T-helper 2 cell treated with Interferon-gamma antibody and Interleukin-4, amounts not matched to agents 5 μg/mL and 100 μg/mL, for 36 hours (primary cell): ENCODE measurements around the gene MTA2.

ENCODE experiments used
- DNase-seq: peaks from one replicate; pipeline ENCODE4 v3.0.0; 2021; ENCODE audit warnings: low spot score
- H3K27ac Mint-ChIP-seq: one replicate; pipeline ENCODE4 v1.8.0; 2021; ENCODE audit warnings: mild to moderate bottlenecking, mixed read lengths
- H3K27me3 Mint-ChIP-seq: one replicate; pipeline ENCODE4 v1.8.0; 2021; ENCODE audit warnings: low read depth, mixed read lengths
- H3K36me3 Mint-ChIP-seq: one replicate; pipeline ENCODE4 v1.8.0; 2021; ENCODE audit warnings: low read depth, mixed read lengths
- H3K4me1 Mint-ChIP-seq: one replicate; pipeline ENCODE4 v1.8.0; 2021; ENCODE audit warnings: low read depth, mixed read lengths
- H3K4me3 Mint-ChIP-seq: one replicate; pipeline ENCODE4 v1.8.0; 2022; ENCODE audit warnings: mild to moderate bottlenecking, moderate library complexity, mixed read lengths
- H3K9me3 Mint-ChIP-seq: one replicate; pipeline ENCODE4 v1.8.0; 2021; ENCODE audit warnings: mixed read lengths

The MTA2 gene

DNA sequence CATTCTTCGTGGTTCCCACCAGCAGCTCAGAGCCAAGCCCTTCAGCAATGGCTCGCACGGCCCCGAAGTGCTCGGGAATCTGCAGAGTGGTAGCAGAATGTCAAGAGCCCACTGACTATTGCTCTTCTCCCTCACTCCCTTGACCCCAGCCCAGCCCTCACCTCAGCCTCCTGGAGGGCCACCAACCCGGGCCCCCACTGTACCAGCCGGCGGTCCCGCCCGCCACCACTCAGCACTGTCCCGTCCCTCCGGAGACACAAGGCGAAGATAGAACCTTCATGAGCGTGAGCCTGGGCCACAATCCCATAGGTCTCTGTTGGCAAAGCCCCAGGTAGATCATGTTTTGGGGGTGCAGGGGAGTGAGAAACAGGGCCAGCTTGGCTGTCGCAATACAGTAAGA, 4.2 kb upstream of the MTA2 start:
- peaks cover 55% of the 10 kb centered on the region for H3K36me3 Mint-ChIP-seq
- no peaks in the 10 kb centered on the region for H3K27me3 Mint-ChIP-seq
- DNase-seq = no peak
- no peak overlapping the region for H3K4me3 Mint-ChIP-seq
- peaks cover 26% of the 10 kb centered on the region for H3K4me1 Mint-ChIP-seq
- H3K9me3 Mint-ChIP-seq = no peaks in the 10 kb centered on the region
- H3K27ac Mint-ChIP-seq = no peak overlapping the region

DNA sequence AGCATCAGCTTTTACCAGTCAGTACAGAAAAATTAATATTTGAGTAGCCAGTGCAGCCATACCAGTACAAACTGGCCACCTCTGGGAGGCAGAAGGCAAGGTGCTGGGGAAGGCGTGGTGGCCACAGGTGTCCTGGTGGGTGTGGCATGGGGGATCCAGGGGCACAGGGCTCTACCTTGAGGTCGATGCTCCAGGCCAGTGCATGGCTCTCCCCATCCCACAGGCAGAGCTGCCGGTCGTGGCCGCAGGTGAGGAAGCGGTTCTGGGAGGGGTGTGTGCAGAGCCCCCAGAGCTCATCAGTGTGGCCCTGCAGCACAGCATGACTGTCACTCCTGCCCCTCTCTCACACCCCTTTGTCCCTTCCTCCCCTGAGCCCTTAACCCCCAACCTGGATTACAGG, 3.8 kb upstream of the MTA2 start:
- peaks cover 23% of the 10 kb centered on the region for H3K4me1 Mint-ChIP-seq
- no peaks in the 10 kb centered on the region for H3K9me3 Mint-ChIP-seq
- H3K27ac Mint-ChIP-seq = no peak overlapping the region
- H3K27me3 Mint-ChIP-seq = no peaks in the 10 kb centered on the region
- DNase-seq = no peak
- H3K4me3 Mint-ChIP-seq = no peak overlapping the region
- H3K36me3 Mint-ChIP-seq = peaks cover 56% of the 10 kb centered on the region

DNA sequence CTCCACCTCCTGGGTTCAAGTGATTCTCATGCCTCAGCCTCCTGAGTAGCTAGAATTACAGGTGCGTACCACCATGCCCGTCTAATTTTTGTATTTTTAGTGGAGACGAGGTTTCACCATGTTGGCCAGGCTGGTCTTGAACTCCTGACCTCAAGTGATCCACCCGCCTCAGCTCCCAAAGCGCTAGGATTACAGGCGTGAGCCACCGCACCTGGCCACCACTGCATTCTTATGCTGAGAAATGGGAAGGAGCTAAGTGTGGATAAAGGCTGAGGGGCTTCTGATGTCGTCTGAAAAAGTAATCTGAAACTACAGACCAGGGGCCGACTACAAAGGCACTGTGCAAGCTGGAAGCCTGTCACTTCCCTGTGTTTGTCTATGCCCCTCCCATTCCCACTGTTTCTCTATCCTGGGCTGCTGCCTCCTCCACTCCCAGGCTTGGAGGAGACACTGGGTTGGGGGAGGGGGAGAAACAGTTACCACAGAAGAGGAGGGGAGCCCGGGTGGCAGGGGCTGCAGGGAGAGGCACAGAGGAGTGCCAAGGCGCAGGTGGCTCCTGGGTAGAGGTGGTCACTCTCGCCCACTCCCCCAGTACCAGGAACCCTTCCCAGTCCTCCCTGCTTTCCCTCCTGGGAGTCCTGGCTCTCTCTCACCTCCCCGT, 2.9 kb upstream of the MTA2 start:
- Mint-ChIP-seq H3K4me3 (no peak overlapping the region), H3K27ac (peak overlapping the region; percentile 61), H3K4me1 (peaks cover 24% of the 10 kb centered on the region), H3K36me3 (peaks cover 58% of the 10 kb centered on the region), H3K9me3 (no peaks in the 10 kb centered on the region), H3K27me3 (no peaks in the 10 kb centered on the region)
- DNase-seq = no peak

DNA sequence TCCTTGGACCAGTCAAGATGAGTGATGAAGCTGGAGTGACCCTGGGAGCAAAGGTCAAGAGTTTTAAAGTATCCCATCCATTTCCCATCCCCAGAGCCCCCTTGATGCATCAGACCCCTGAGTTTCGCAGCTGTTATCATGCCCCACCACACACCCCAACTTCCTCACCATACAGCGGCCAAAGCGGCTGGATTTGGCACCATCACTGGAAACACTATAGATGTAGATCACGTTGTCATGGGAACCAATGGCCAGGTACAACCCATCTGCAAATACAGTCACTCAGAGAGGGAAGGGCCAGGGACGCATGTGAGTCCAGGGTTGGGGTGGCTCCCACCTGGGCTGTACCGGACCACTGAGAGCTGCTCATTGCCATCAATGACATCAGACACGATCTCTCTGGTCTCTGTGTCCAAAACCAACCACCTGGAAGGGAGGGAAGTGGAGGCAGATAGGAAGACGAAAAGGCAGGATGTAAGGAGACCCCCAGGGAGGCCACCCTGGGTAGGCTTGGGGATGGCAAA, 2.2 kb upstream of the MTA2 start:
- peaks cover 58% of the 10 kb centered on the region for H3K36me3 Mint-ChIP-seq
- H3K27me3 Mint-ChIP-seq = no peaks in the 10 kb centered on the region
- no peak for DNase-seq
- no peaks in the 10 kb centered on the region for H3K9me3 Mint-ChIP-seq
- H3K27ac Mint-ChIP-seq = peak overlapping the region; percentile 61
- H3K4me3 Mint-ChIP-seq = peak overlapping the region; percentile 67
- H3K4me1 Mint-ChIP-seq = peaks cover 28% of the 10 kb centered on the region

GRCh38 chr11:62603072-62603408, 1.4 kb upstream of the MTA2 start:
- Mint-ChIP-seq H3K4me1 (peaks cover 34% of the 10 kb centered on the region), H3K27ac (peak overlapping the region; percentile 61), H3K27me3 (no peaks in the 10 kb centered on the region), H3K9me3 (no peaks in the 10 kb centered on the region), H3K36me3 (peaks cover 63% of the 10 kb centered on the region), H3K4me3 (peak overlapping the region; percentile 67)
- no peak for DNase-seq

DNA sequence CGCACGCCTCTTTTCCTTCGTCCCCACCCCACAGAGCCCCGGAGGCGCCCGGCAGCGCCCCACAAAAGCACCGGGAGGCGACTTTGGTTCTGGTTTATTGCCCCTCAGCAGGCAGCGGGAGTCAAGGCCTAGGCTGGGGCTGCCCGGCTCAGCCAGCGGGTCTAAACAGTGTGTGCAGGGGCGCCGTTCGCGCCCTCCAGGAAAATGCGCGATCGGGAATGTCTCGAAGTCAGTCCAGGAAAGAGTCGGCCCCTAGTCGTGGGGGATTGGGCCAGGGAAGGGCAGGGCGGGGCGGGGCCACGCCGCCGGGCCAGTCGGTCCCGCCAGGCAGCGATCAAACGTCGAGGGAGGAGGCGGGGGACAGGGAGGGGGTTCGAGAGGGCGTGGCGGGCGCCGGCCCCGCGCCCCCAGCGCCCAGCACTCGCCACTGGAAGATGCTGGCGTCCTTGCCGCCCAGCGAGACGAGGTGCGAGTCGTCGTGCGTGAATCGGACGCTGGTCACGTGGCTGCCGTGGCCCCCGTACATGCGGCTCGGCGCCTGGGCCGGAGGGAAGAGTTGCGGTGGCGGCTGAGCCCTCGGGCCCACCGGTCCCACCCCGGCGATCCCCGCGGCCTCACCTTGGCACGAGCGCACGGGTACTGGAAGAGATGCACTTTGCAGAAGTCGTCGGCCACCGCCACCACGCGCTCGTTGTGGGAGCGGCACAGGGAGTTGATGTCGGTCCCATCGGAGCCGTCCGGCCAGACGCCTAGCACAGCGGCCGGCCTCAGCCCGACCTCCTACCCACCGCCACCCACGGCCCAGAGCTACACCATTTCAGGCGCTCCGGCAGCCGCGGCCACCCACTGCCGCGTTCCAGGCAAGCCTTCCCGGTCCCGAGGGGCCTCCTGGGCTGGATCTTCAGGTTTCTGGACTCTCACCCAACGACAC, 741 bp upstream of the MTA2 start:
- peaks cover 64% of the 10 kb centered on the region for H3K36me3 Mint-ChIP-seq
- H3K4me3 Mint-ChIP-seq = peak overlapping the region; percentile 91
- H3K27ac Mint-ChIP-seq = peak overlapping the region; percentile 92
- no peak for DNase-seq
- no peaks in the 10 kb centered on the region for H3K9me3 Mint-ChIP-seq
- no peaks in the 10 kb centered on the region for H3K27me3 Mint-ChIP-seq
- peaks cover 34% of the 10 kb centered on the region for H3K4me1 Mint-ChIP-seq

- Mint-ChIP-seq H3K4me3 (peak overlapping the region; percentile 91), H3K36me3 (peaks cover 71% of the 10 kb centered on the region), H3K9me3 (no peaks in the 10 kb centered on the region), H3K4me1 (peaks cover 36% of the 10 kb centered on the region), H3K27ac (peak overlapping the region; percentile 92), H3K27me3 (no peaks in the 10 kb centered on the region)
- no peak for DNase-seq
These were observed 618 bp downstream of the MTA2 start for GRCh38 chr11:62601122-62601371.

GRCh38 chr11:62600367-62601121, 1.1 kb downstream of the MTA2 start:
- no peaks in the 10 kb centered on the region for H3K27me3 Mint-ChIP-seq
- H3K36me3 Mint-ChIP-seq = peaks cover 74% of the 10 kb centered on the region
- peak overlapping the region; percentile 92 for H3K27ac Mint-ChIP-seq
- no peaks in the 10 kb centered on the region for H3K9me3 Mint-ChIP-seq
- H3K4me1 Mint-ChIP-seq = peaks cover 36% of the 10 kb centered on the region
- H3K4me3 Mint-ChIP-seq = peak overlapping the region; percentile 91
- no peak for DNase-seq

GRCh38 chr11:62599901-62600300, 1.8 kb downstream of the MTA2 start:
- Mint-ChIP-seq H3K27me3 (no peaks in the 10 kb centered on the region), H3K4me3 (peak overlapping the region; percentile 91), H3K36me3 (peaks cover 76% of the 10 kb centered on the region), H3K9me3 (no peaks in the 10 kb centered on the region), H3K4me1 (peaks cover 36% of the 10 kb centered on the region), H3K27ac (peak overlapping the region; percentile 92)
- DNase-seq = no peak

GRCh38 chr11:62599069-62599696, 2.5 kb downstream of the MTA2 start:
- Mint-ChIP-seq H3K4me1 (peaks cover 39% of the 10 kb centered on the region), H3K36me3 (peaks cover 80% of the 10 kb centered on the region), H3K9me3 (no peaks in the 10 kb centered on the region)

DNA sequence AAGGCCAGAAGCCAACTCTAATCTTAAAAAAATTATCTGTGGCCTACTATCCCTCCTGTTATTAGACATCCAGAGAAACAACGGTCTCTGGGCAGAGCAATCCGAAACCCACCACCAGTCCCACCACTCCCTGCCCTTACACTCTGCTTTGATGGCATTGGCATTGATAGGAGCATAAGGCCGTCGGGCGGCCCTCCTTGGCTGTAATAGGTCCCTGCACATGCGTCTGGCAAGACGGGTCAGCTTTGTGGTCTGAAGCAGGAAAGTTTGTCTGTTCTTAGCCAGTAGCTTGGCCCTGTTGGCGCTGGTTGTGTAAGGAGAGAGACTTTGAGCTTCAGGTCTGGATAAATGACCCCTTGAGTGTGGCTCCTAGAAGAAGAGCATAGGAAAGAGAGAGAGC, 6.5 kb downstream of the MTA2 start:
- Mint-ChIP-seq H3K4me3 (no peak overlapping the region), H3K27me3 (no peaks in the 10 kb centered on the region), H3K9me3 (no peaks in the 10 kb centered on the region), H3K36me3 (peaks cover 81% of the 10 kb centered on the region), H3K27ac (no peak overlapping the region), H3K4me1 (peaks cover 48% of the 10 kb centered on the region)
- no peak for DNase-seq

More at GRCh38 chr11:62599069-62599696, 2.5 kb downstream of the MTA2 start:
- Mint-ChIP-seq H3K27me3 (no peaks in the 10 kb centered on the region), H3K4me3 (peak overlapping the region; percentile 91), H3K27ac (peak overlapping the region; percentile 92)
- peak; percentile 96 for DNase-seq

GRCh38 chr11:62593434-62594044, 8.1 kb downstream of the MTA2 start:
- no peaks in the 10 kb centered on the region for H3K27me3 Mint-ChIP-seq
- H3K4me1 Mint-ChIP-seq = peaks cover 41% of the 10 kb centered on the region
- H3K4me3 Mint-ChIP-seq = peak overlapping the region; percentile 75
- H3K27ac Mint-ChIP-seq = peak overlapping the region; percentile 95
- H3K9me3 Mint-ChIP-seq = no peaks in the 10 kb centered on the region
- peaks cover 65% of the 10 kb centered on the region for H3K36me3 Mint-ChIP-seq
- peak; percentile 72 for DNase-seq

GRCh38 chr11:62592989-62593421, 8.7 kb downstream of the MTA2 start:
- H3K27me3 Mint-ChIP-seq = no peaks in the 10 kb centered on the region
- peak overlapping the region; percentile 75 for H3K27ac Mint-ChIP-seq
- DNase-seq = no peak
- peaks cover 60% of the 10 kb centered on the region for H3K36me3 Mint-ChIP-seq
- H3K4me1 Mint-ChIP-seq = peaks cover 37% of the 10 kb centered on the region
- peak overlapping the region; percentile 100 for H3K4me3 Mint-ChIP-seq
- no peaks in the 10 kb centered on the region for H3K9me3 Mint-ChIP-seq
